ENCODE results near the gene TSHZ2.

The TSHZ2 gene, protein sequence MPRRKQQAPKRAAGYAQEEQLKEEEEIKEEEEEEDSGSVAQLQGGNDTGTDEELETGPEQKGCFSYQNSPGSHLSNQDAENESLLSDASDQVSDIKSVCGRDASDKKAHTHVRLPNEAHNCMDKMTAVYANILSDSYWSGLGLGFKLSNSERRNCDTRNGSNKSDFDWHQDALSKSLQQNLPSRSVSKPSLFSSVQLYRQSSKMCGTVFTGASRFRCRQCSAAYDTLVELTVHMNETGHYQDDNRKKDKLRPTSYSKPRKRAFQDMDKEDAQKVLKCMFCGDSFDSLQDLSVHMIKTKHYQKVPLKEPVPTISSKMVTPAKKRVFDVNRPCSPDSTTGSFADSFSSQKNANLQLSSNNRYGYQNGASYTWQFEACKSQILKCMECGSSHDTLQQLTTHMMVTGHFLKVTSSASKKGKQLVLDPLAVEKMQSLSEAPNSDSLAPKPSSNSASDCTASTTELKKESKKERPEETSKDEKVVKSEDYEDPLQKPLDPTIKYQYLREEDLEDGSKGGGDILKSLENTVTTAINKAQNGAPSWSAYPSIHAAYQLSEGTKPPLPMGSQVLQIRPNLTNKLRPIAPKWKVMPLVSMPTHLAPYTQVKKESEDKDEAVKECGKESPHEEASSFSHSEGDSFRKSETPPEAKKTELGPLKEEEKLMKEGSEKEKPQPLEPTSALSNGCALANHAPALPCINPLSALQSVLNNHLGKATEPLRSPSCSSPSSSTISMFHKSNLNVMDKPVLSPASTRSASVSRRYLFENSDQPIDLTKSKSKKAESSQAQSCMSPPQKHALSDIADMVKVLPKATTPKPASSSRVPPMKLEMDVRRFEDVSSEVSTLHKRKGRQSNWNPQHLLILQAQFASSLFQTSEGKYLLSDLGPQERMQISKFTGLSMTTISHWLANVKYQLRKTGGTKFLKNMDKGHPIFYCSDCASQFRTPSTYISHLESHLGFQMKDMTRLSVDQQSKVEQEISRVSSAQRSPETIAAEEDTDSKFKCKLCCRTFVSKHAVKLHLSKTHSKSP (N-terminal part only)

DNA sequence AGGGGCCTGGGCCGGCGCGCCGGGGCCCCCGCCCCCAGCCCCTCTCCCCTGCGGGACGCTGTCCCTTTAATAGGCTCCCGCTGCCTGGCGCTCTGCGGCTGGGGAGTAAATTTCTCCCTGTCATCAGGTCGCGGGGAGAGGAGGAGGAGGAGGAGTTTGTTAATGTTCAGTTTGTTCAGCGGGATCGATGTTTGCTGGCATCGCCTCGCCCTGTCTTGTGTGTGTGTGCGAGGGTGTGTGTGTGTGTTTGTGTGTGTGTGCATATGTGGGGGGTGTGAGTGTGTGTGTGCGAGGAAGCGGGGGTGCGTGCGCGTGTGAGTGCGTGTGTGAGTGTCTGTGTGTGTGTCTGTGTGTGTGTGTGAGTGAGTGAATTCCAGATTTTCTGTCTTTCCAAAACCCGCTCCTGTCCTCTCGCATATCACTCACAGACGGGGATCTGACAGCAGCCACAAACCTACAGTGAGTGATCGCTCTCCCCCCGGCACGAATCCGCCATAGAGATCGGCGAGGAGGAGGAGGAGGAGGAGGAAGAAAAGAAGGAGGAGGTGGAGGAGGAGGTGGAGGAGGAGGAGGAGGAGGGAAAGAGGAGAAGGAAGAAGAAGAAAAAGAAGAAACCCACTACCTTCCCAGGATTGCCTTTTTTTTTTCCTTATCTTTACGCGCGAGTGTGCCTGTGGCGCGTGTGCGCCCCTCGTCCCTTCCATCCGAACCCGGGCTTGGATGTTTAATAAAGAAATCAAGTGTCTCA, at the start of gene TSHZ2:
Gene TSHZ2 (plus strand): TSS at position 169 of the 748 bp plus-strand sequence. CDS start 936 bp downstream, outside the sequence.
- DNase-seq = peak; percentile 82

DNA sequence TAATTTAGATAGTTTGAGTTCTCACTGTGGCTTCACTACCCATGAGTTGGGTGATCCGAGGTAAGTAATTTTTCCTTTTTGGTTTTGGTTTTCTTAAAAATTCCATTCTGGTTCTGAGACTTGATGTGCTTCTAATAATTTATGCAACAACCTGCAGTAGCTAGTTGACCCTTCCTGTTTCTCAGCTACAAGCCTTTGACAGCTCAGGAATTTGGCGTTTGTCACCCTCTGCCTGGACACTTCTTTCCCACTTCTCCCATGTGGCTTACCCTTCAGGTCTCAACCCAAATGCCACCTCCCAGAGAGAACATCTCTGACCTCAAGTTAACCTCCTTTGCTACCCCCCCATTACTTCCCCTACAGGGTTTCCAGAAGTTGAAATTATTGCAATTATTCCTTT, 49.7 kb upstream of the TSHZ2 start:
- no peak for DNase-seq

DNA sequence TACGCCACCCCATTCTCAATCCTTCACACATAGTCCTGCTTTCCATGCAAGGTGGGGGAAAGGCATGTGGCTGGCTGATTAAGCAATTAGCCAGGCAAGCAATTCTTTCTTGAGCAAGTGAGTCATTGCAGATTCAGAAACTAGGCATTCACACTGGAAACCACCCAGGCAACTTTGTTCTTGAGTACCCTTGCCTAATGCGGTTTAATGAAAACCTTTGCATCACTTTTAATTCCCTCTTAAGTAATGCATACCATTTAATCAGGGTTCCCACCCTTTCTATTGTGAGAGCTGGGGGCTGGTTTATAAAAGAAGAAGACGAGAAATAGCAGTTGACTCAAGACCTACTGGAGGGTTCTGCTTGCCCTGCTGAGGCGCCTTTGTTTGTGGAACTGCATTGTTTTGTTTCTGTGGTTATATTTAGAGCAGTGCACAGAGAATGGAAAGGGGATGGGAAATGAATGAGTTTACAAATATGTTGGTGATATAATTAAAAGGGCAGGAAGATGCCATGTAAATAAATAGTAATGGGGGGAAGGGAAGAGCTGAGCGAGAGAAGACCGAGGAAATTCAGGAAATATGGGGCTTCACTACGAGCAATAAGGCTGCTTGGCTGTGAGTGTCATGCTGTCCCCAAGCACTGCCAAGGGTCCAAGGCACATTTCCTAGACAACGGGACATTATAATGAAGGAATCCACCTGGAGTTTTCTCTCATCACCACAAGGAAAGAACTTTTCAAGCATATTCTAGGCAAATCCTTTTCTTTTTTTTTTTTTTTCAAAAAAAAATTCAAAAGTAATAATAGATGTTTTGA, 48.8 kb upstream of the TSHZ2 start:
- no peak for DNase-seq

DNA sequence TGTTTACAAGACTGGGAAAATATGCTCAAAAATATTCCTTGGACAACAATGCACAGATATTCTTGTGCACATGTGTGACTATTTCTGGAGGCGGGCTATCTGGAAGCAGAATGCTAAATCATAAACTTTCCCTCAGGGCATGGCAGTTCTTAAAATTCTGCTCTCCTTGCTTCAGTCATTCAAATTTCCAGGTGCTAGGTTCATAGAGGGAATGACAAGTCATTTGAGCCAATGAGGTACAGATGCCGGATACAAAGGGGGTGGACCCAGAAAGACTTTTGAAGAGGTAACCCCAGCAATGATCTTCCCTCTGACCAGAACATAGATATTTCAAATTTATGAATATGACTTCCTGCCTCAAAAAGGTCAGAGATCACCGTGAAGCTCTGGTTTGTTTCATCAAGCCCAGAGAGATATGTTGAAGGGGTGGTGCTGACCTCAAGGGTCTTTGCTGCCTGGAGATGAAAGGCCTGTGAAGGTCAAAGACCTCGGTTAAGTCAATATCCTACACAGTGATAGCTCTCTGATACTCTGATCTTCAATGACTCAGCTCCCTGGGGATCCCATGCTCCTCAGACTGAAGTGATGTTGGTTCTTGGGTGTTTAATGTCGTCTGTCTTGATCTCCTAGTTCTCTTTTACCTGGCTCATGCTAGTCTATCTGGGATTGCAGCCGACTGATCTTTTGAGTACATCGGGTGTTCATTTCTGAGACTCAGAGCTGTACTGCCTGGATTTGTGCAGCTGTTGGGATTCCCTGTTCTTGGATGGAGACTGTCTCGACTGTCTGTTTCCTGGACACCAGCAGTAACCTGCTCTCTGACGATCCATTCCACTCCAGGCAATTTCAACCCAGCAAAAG, 47.5 kb upstream of the TSHZ2 start:
- DNase-seq = no peak

DNA sequence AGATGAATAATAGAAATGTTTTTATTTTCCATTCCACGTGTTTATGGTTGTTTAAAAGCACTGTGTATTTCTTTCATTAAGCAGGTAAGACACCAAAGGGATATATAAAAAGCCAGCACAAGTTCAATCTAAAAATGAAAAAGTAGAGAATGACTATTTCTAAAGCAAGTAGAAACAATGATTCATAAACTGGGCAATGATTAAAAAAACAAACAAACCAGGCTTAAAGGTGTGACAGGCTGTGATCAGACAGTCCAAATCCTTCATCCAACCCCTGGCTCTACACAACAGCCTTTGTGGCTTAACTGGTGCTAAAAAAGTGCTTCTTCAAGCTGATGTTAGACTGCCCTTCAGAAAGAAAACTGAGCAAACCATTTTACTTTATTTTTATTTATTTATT, 45.7 kb upstream of the TSHZ2 start:
- DNase-seq = no peak

DNA sequence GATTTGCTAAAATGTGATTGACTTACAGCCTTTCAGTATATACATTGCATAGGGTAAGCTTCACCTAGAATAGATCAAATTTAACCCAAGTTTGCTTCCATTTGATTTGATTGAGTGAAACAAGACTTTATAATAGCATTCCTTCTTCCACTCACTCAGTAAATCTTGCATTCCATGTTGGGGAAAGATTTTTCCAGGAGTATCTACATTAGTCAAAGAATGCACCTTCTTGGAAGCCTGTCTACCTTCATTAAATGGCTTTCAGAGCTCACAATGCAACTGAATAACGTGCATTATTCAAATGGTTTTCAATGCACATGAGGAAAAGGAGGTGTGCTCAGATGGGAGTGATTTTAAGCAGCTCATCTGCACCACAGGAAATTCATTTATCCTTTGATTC, 38.3 kb upstream of the TSHZ2 start:
- no peak for DNase-seq

DNA sequence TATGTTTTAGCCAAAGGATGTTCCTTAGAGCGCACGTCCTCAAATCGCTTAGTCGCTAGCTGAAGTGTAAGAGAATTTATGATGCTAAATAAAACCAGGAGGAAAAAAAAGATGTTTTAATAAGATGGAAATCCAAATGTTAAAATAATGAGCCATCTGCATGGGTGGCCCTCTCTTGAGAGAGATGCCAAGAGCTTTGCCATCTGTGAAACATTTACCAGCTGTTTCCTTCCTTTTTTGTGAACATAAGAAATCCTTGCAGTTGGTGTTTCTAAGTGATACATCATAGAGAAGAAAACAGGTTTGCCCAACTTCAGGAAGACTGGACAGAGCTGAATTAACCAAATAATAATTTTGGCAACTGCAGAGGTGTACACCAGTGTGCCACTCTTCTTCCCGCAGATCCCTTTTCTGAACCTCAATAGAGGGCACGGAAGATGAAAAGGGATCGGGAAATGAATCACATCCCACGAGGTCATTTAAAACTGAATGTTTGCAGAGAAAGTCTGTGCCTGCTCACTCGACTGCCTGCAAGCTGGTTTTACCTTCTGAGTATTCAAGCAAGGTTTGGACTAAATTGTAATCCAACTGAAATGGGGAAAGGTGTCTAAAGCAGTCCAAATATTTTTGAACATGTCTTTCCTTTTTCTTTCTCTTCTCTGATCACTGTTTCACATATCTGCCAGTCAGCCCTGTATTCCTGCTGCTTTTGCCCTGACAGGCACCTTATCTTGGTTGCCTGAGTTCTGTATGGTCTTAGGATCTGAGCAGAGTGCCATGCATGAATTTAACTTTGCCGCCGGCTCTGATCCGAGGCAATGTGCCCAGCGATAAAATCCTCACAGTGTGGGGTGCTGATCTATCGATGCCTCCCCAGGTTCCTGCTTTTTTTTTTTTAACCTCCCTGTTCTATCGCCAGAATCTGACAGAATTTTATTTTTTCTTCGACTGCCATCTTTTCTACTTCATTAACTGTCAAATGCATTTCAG, 35.5 kb upstream of the TSHZ2 start:
- no peak for DNase-seq

DNA sequence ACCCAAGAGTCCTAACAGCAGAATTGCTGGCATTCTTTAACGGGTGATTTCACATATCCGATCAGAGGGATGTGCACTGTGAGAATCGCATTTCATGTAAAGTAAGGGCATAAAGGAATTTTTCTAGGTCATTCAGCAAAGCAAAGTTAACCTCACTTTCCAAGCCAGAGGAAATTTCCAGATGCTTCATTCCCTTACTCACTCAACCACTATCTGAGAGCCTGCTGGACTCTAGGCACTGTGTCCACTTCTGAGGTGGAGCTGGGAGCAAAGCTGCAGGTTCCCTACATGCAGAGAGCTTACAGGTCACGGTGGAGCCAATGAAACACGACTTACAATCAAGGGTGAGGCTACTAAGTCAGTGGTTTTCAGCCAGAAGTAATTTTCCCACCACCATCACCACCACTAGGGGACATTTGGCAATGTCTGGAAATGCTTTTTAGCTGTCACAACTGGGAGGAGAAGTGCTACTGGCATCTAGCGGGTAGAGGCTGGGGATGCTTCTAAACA, 34.5 kb upstream of the TSHZ2 start:
- no peak for DNase-seq

DNA sequence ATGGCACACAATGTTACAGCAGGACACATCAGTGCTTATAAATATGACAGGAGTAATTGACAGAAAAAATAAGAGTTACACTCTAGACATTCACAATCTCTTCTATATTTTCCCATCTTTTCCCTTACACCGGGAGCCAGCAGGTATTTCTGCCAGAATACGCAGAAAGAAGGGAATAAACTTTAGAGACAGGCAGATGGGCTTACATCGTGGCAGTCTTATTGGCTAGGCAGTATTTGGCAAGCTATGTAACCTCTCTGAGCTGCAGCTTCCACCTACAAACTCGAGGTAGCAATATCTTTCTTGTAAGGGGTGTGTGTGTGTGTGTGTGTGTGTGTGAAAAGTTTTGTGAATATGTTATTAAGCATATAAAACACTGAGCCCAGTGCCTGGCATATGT, 33.0 kb upstream of the TSHZ2 start:
- no peak for DNase-seq

DNA sequence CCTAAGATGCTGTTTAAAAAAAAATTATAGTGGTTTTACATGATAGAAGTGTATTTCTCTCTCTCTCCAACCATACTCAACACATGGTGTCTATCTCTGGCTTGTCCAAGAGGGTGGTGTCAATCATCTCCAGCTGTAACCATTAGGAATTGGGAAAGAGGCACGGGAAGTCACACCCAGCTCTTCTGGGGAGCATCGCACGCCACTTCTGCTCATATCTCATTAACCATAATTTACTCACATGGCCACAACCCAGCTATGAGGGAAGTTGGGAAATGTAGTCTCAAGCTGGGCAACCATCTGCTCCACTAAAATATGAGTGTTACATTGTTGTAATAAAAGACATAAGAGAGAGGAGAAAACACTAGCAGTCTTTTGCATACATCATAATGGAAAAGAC, 30.4 kb upstream of the TSHZ2 start:
- no peak for DNase-seq

DNA sequence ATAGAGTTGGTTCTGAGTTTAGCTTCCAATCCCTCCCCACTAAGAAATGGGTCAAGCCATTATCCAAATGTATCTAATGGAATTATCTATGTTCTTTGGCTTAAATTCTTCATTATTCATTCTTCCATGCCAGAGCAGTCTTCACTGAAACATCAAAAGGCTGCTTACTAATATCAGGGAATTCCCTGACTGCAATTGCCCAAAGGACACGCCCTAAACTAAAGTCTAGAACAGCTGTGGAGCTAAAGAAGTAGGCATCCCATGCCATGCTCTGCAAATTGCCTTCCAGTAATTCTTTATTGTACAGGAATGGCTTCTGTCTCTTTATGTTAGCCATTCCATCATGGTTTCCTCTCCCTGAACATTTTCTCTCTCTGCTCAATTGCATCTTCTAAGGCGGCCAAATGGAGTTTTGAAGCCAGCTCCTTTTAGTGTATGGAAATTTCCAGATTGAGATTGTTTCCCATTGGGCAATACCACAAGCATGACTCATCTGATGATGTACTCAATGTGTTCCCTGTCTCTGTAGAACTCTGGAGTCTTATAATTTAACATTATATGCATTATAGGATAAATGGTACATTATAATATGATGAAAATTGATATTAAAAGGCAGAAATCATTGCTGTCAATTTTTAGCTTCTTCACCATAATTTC, 28.8 kb upstream of the TSHZ2 start:
- no peak for DNase-seq

DNA sequence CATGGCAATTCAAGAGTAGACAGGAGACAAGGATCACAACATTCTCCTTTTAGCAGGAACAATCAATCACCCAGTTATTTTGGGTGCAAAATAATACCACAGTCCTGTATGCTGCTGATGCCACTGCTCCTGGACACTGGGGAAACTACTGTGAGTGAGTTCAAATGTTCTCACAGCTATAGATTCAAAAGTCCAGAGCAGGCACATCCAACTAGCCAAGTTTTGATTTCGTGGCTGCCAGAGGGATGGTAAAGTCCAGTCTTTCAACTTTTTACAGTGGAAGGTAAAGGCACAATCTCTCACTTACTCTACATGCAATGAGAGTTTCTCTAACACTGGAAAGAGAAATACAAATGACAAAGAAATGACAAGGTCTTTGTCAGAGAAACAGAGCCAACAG, 26.9 kb upstream of the TSHZ2 start:
- no peak for DNase-seq

DNA sequence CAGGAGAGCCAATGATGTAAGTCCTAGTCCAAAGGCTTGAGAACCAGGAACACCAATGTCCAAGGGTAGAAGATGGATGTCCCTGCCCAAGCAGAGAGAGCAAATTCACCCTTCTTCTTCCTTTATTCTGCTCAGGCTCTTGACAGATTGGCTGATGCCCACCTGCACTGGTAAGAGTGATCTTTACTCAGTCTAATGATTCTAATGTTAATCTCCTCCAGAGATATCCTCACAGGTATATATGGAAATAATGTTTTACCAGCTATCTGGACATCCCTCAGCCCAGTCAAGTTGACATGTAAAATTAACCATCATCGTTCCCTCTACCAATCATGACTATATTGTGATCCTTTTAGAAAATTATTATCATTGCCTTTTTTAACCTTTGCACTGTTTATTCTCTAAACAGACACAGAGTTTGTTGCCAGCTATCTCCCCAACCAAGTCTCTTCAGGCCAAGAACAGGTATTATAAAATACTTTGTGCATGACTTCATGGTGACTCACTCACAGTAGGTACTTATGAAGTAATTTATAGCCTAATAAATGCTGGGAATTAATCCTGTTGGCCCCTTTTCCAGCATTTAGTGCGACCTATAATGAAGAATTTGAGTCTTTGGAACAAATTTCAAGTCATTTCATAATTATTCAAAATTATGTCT, 26.2 kb upstream of the TSHZ2 start:
- no peak for DNase-seq

DNA sequence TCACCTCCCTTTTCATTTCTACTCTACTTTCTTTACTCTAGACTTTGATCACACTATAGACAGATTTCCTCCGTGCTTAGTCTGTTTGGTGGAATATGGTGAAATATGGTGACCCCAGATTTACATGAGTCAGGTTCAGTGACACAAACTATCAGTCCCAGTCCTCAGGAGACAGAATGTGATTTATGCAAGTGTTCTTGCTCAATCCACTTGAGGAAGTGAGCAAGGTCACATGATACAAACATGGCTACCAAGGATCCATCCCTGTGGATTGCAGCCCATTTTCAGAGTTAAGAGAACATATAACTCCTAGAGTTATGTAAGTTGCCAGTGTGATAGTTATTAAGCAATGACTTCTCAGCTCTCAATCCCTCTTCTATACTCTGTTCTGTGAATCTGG, 23.7 kb upstream of the TSHZ2 start:
- no peak for DNase-seq

DNA sequence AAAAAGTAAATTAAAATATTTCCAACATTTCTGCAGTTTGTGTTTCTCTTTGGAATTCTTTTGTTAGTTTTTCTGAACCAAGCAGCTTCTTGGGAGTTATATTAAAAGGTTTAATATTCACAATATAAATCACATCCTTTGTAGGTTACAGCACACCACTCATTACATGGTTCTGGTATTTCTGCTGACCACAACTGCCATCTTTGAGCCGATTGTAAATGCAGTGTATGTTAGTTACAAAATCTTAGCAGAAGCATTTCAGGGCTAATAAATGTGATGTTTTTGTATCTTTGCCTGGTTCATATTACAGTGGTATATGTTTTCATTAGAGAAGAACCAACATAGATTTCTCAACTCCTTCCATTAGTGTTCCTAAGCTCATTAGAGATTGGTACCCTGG, 19.1 kb upstream of the TSHZ2 start:
- no peak for DNase-seq

DNA sequence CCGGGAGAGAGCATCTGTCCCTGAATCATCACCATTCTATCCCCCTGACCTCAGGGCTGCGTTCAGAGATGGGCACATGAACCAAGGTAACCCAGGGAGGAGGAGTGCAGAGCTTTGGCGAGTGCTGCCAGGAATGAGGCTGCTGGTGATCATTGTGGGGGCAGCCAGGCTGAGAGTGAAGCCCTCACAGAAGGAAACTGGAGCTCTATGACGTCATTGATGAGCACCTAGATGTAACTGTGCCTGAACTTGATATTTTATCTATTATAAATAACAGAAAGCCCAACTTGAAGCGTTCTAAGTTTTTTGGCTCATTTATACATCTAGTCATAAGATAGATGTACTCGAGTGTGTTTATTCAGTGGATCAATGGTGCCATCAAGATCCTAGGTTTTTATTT, 17.3 kb upstream of the TSHZ2 start:
- no peak for DNase-seq

DNA sequence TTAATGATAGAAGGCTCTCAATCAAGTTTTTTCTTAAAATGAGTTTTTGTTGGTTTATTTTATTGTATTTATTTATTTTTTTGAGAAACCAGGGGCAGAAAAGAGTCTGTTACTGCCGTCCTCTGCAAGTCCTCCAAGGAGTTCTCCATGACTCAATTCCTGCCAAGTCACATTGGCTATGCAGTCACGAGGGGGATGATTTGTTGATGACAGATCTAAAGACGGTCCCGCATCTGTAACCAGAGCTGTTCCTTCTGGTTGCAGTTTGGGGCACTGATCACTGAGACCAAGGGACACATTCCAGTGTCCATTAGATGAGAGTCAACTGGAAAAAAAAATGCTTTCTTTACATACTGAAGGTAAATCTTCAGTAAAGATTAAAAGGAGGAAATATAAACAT, 13.9 kb upstream of the TSHZ2 start:
- DNase-seq = no peak

DNA sequence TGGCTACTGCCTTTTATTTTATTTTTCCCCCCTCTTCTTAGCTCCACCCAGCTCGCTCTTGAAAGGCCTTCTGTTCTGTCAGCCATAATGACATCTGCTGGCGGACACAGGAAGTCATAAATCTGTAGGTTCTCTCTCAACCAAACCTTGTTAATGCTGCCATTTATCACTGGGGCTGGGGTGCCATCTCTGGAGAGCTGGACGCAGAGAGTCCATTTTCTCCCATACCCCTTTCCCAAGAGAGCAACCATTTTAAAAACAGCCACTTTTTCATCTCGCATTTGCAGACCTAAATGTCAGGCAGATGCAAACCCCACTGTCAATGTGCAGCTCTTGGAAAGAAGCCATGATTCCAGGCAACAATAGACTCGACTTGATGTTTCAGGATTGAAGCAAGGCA, 13.0 kb upstream of the TSHZ2 start:
- DNase-seq = peak; percentile 94

DNA sequence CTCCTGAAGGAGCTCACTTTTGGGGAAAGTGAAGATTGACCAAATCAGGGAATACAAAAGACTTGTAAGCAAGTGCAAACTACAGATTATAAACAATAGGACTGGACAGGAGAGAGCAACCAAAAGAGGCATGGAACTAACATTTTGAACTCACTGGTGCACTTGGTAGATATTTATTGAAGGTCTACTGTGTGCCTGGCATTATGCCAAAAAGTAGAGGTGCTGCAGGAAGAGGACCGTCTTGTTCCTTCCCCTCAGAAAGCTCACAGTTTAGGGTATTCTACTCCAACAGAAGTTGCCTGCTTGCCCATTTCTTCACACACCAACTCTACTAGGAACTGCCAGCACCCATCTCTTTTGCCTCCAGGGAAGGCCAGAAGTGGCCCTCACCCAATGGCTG, 10.0 kb upstream of the TSHZ2 start:
- no peak for DNase-seq
